Right atrium auricular region (tissue), 2 donors: ENCODE data around the gene ANKRD60. TPM values are rescaled to one million over a fixed set of nuclear protein-coding genes. Genes with fewer than 3 reads are reported as not detected.

Source experiments
- DNase-seq: peaks from one replicate; pipeline ENCODE4 v3.0.0-alpha.2; 2019; ENCODE audit warnings: low spot score
- H3K27ac ChIP-seq, 2 donors: fragments of 200-600 bp; sonication (generic); 1 replicate in 1 of 2; 2 replicates in 1 of 2; pipeline ENCODE4 v1.5.1; 2016 to 2019
- H3K27me3 ChIP-seq, 2 donors: fragments of 200-600 bp; sonication (generic); one replicate each; pipeline versions ENCODE4 v1.5.1 to v1.6.0; 2017 to 2019
- H3K36me3 ChIP-seq: fragments of 200-600 bp; sonication (generic); one replicate; pipeline ENCODE4 v1.5.1; 2016
- H3K4me1 ChIP-seq, 2 donors: fragments of 200-600 bp; sonication (generic); one replicate each; pipeline versions ENCODE4 v1.5.1 to v1.6.0; 2017 to 2019
- H3K4me3 ChIP-seq, 2 donors: fragments of 200-600 bp; sonication (generic); 1 replicate in 1 of 2; 2 replicates in 1 of 2; pipeline ENCODE4 v1.5.1; 2017 to 2019; ENCODE audit warnings: mild to moderate bottlenecking in 1 of 2, moderate library complexity in 1 of 2
- H3K9me3 ChIP-seq, 2 donors: fragments of 200-600 bp; sonication (generic); one replicate each; pipeline ENCODE4 v1.5.1; 2019
- CTCF ChIP-seq, 2 donors: fragments of 200-600 bp; sonication (generic); IDR thresholded peaks; one replicate each; pipeline ENCODE4 v1.5.1; 2019; ENCODE audit warnings: antibody characterized with exemption in 2 of 2
- total RNA-seq, 2 donors: library from RNA; depleted of rRNA; stranded (reverse); fragments of >200 nt; gene quantifications; one replicate each; pipeline ENCODE4 v1.1.0, GENCODE V29; 2016

Gene ANKRD60
- total RNA-seq, 2 donors from 2014 or later, result not detected

- no peaks in the 10 kb centered on the region for H3K36me3 ChIP-seq
- no peaks in the 10 kb centered on the region for H3K4me1 ChIP-seq
- peak in 1 of 2 donors; percentile 23 for TF ChIP-seq CTCF (IDR thresholded peaks at IDR 0.05)
- no peak for DNase-seq
- peaks cover 0 to 14% of the 10 kb centered on the region in 2 donors for H3K9me3 ChIP-seq
- no peaks in the 10 kb centered on the region for H3K27me3 ChIP-seq
- no peak overlapping the region for H3K27ac ChIP-seq
- H3K4me3 ChIP-seq, result no peak overlapping the region
Observed at GRCh38 chr20:58188527-58188926, 39.9 kb downstream of the ANKRD60 start.

DNA sequence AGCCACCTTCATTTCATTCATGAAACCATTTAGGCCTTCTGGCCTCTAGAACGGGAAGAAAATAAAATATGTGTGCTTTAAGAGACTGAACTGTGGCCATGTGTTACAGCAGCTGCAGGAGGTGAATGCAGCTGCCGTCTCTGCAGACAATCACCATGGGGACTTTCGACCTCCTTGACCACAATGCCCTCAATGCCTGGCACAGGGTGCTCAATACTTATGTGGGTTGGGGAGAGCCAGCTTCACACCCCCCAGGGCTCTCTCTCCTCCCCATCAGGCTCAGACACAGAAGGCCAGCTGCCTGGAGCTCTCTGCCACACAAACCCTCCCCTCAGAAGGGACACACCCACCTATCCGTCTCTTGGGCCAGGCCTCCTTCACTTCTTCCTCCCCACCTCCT lies 43.5 kb downstream of the ANKRD60 start:
- no peak for DNase-seq
- Histone ChIP-seq H3K27me3 (no peaks in the 10 kb centered on the region), H3K4me3 (no peak overlapping the region), H3K4me1 (peaks cover 0 to 1% of the 10 kb centered on the region in 2 donors), H3K9me3 (peaks cover 0 to 16% of the 10 kb centered on the region in 2 donors), H3K36me3 (no peaks in the 10 kb centered on the region), H3K27ac (no peak overlapping the region)
- TF ChIP-seq CTCF (IDR thresholded peaks at IDR 0.05), result no peak

DNA sequence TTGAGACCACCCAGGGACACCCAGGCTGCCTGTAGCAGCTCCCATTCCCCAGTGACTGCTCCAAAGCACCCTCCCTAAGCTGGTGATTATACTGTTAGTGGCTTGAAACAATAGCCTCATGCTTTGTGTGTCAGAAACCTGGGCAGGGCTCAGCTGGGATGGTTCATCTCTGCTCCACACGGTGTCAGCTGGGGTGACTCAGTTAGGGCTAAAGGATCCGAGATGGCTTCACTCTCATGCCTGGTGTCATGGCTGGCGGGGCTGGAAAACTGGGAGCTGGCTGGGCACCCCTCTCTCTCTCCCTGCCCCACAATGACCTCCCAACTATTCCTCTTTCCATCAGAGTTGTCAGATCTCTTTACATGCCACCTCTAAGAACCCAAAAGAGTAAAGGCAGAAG lies 44.4 kb downstream of the ANKRD60 start:
- peaks cover 0 to 16% of the 10 kb centered on the region in 2 donors for H3K9me3 ChIP-seq
- no peak for DNase-seq
- TF ChIP-seq CTCF (IDR thresholded peaks at IDR 0.05), result no peak
- H3K4me1 ChIP-seq, result peaks cover 0 to 10% of the 10 kb centered on the region in 2 donors
- H3K36me3 ChIP-seq, result no peaks in the 10 kb centered on the region
- H3K4me3 ChIP-seq, result no peak overlapping the region
- H3K27ac ChIP-seq, result no peak overlapping the region
- H3K27me3 ChIP-seq, result no peaks in the 10 kb centered on the region

GRCh38 chr20:58182521-58183140 lies 45.8 kb downstream of the ANKRD60 start:
- Histone ChIP-seq H3K4me3 (no peak overlapping the region), H3K27ac (no peak overlapping the region), H3K9me3 (peaks cover 0 to 16% of the 10 kb centered on the region in 2 donors), H3K4me1 (peaks cover 0 to 12% of the 10 kb centered on the region in 2 donors), H3K36me3 (no peaks in the 10 kb centered on the region), H3K27me3 (no peaks in the 10 kb centered on the region)
- no peak for DNase-seq
- TF ChIP-seq CTCF (IDR thresholded peaks at IDR 0.05), result no peak

DNA sequence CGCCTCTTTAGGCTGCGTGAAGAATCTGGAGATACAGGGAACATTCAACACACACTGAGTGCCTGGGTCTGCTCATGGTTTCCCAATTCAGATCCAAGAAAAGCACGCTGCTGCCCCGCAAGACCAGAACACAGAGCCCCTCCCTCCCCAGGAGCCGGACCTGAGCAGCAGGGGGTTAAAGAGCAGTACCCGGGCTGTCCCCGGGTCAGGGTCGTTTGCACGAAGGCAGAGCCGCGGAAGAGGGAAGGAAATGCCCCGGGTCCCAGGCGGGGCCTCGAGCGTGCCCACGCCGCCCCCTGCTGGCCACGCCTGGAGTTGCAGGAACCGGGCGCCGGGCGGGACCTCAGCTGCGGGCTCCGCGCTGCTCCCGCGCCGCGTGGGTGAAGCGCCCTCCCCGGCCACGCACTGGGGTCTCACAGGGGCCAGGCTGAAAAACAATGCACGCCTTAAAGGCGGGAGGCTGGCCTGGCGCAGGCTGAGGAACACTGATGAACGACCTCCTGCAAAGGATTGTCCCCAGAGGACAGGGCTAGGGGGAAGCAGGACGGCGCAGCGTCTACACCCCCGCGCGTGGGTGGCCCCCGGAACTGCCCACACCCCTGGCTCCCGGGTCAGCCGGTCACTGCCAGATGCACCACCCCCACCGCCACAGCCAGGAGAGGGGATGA lies 48.9 kb downstream of the ANKRD60 start:
- Histone ChIP-seq H3K27me3 (no peaks in the 10 kb centered on the region), H3K36me3 (no peaks in the 10 kb centered on the region), H3K4me1 (peaks cover 0 to 19% of the 10 kb centered on the region in 2 donors), H3K27ac (no peak overlapping the region), H3K9me3 (peaks cover 0 to 12% of the 10 kb centered on the region in 2 donors), H3K4me3 (peak overlapping the region in 1 of 2 donors; percentile 36)
- peak; percentile 66 for DNase-seq
- TF ChIP-seq CTCF (IDR thresholded peaks at IDR 0.05), result peak; percentile 98 to 100
